NCI-H1694 treated with DMSO at 0.1 percent for 48 hours (cell line): ENCODE measurements around the gene CARMIL3.

ENCODE experiments used
- DNase-seq: peaks from one replicate; lab custom pipeline; 2025; lab: John Stamatoyannopoulos, UW

Gene CARMIL3

DNA sequence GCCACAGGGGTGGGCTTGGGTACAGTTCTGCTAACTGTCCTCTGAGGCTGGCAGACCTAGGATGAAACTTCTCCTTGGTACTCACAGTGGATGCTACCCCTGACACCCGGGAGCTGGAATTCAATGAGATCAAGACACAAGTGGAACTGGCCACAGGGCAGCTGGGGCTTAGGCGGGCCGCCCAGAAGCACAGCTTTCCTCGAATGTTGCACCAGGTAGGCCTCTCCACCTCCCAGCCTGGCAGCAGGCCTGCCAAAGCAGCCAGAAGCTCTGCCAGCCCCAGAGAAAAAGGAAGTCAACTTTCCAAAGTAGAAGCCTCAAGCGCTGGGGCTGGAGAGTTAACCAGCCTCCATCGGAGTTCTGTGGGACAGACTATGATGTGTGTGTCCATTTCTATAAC is 65.4 kb downstream of the CARMIL3 start:
- no peak for DNase-seq
